Measurements from ENCODE around the gene KLF14. TPM values are rescaled to one million over a fixed set of nuclear protein-coding genes. Genes with fewer than 3 reads are reported as not detected.
"Not testable (repeated sequence)": the region's sequence is repeated elsewhere in the genome, so short reads cannot be mapped to it uniquely, and the experiment has no call there.

The KLF14 gene
- total RNA-seq = 0.10 TPM in 1 of 2 replicates, not detected in the other

DNA sequence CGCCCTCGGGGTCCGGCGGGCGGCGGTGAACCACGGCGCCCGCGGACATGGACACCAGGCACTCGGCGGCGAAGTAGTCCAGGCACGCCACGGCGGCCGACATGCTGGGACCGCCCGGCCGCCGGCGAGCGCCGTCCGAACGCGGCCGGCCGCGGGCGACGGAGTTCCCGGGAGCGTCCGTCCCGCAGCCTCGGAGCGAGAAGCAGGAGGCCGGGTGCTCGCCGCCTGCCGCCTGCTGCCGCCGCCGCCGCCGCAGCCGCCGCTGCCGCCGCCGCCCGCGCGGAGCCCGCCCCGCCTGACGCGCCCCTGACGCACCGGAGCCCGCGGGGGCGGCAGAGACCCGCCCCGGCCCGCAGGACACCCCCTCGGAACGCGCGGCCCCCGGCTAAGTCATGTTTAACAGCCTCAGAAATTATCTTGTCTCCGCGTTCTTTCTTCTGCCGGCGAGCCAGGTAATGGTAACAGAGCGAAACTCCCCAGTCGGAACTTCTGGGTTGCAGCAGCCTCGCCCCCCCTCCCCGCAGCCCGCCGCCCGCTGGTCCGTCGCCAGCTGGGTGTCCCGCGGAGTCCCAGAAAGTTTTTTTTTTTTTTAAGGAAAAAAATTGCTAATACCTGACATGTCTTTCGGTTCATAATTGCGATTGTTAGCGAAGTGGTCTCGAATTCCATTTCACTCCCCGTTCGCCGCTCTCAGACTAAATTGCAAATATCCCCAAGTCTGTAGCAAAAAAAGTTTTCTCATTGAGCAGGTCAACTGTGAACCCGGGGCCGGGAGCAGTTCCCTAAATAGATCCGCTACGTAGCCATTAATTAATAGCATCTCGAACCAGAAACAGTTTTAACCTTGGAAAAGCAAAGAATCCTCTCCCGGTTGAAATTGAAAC, at the start of gene KLF14:
TSS of gene KLF14 (minus strand) at position 277 of the 884 bp plus-strand sequence. CDS start at position 103, 174 bp downstream.
- H3K9me3 Mint-ChIP-seq = no peaks in the 10 kb centered on the region
- intact Hi-C loops (cut with micrococcal nuclease) = loop anchor here (1.0 to 10.0 kb wide), 3 partner anchors 24 to 949 kb away; partner anchors contain the start of gene COPG2
- ChIA-PET POLR2A (interaction anchor here (1.1 kb wide), 1 partner anchor 24 kb away, joined by 8 read pairs; no protein-coding TSS in a partner anchor), CTCF (interaction anchor here (1.2 to 2.5 kb wide), 3 partner anchors 7 to 663 kb away, joined by 3 to 38 read pairs (median 6); partner anchors contain the start of gene KLHDC10)
- peak; percentile 58 for DNase-seq
- TF ChIP-seq, protein P1, sequence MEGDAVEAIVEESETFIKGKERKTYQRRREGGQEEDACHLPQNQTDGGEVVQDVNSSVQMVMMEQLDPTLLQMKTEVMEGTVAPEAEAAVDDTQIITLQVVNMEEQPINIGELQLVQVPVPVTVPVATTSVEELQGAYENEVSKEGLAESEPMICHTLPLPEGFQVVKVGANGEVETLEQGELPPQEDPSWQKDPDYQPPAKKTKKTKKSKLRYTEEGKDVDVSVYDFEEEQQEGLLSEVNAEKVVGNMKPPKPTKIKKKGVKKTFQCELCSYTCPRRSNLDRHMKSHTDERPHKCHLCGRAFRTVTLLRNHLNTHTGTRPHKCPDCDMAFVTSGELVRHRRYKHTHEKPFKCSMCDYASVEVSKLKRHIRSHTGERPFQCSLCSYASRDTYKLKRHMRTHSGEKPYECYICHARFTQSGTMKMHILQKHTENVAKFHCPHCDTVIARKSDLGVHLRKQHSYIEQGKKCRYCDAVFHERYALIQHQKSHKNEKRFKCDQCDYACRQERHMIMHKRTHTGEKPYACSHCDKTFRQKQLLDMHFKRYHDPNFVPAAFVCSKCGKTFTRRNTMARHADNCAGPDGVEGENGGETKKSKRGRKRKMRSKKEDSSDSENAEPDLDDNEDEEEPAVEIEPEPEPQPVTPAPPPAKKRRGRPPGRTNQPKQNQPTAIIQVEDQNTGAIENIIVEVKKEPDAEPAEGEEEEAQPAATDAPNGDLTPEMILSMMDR (IDR thresholded peaks at IDR 0.05) = no peak
- H3K27ac Mint-ChIP-seq = peak within 1 kb of the TSS; percentile 69
- ATAC-seq (ENCODE audit: low read depth) = peak; percentile 69
- H3K27me3 Mint-ChIP-seq = peaks cover 59% of the 10 kb centered on the region
- H3K4me1 Mint-ChIP-seq = peaks cover 7% of the 10 kb centered on the region
- H3K36me3 Mint-ChIP-seq (ENCODE audit: low read depth) = no peaks in the 10 kb centered on the region
- peak within 1 kb of the TSS; percentile 86 for H3K4me3 Mint-ChIP-seq

DNA sequence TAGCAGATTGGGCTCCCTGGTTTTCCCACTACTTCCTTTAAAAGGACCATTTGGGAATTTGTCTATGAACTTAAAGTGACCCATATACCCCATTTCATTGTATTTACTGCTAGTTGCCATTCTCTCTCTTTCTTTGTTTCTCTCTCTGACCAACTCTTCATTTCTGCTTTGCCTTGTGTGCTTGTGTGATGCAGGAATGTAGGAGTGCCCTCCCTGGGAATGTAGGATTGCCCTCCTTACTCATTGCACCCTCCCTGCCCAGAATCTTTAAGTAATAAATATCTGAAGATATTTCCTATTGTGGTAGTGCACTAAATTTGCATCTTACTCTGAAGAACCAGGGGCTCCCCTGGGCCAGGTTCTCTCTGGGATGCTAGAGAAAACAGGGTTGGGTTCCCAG, 47.3 kb upstream of the KLF14 start:
- Mint-ChIP-seq H3K4me3 (no peak overlapping the region), H3K9me3 (no peaks in the 10 kb centered on the region), H3K4me1 (no peaks in the 10 kb centered on the region), H3K27me3 (peaks cover 28% of the 10 kb centered on the region), H3K36me3 (ENCODE audit: low read depth) (no peaks in the 10 kb centered on the region), H3K27ac (no peak overlapping the region)
- TF ChIP-seq, protein P1 (IDR thresholded peaks at IDR 0.05) = no peak
- no peak for ATAC-seq (ENCODE audit: low read depth)
- CTCF ChIA-PET = no interaction called here
- no peak for DNase-seq
- intact Hi-C loops (cut with micrococcal nuclease) = no loop called here
- POLR2A ChIA-PET = no interaction called here

- CTCF ChIA-PET = no interaction called here
- POLR2A ChIA-PET = no interaction called here
- H3K4me1 Mint-ChIP-seq = no peaks in the 10 kb centered on the region
- peaks cover 2% of the 10 kb centered on the region for H3K9me3 Mint-ChIP-seq
- H3K27ac Mint-ChIP-seq = no peak overlapping the region
- DNase-seq = no peak
- intact Hi-C loops (cut with micrococcal nuclease) = no loop called here
- peaks cover 2% of the 10 kb centered on the region for H3K36me3 Mint-ChIP-seq (ENCODE audit: low read depth)
- H3K27me3 Mint-ChIP-seq = peaks cover 25% of the 10 kb centered on the region
- ATAC-seq (ENCODE audit: low read depth) = no peak
- TF ChIP-seq, protein P1 (IDR thresholded peaks at IDR 0.05) = no peak
- H3K4me3 Mint-ChIP-seq = no peak overlapping the region
These were observed 43.4 kb upstream of the KLF14 start for GRCh38 chr7:130777426-130777825.

GRCh38 chr7:130772456-130772855, 38.4 kb upstream of the KLF14 start:
- Mint-ChIP-seq H3K27me3 (peaks cover 15% of the 10 kb centered on the region), H3K9me3 (peaks cover 27% of the 10 kb centered on the region)
- H3K27ac Mint-ChIP-seq; H3K36me3 Mint-ChIP-seq (ENCODE audit: low read depth); intact Hi-C loops (cut with micrococcal nuclease); POLR2A ChIA-PET; DNase-seq; H3K4me3 Mint-ChIP-seq; ATAC-seq (ENCODE audit: low read depth); H3K4me1 Mint-ChIP-seq: not testable (repeated sequence)
- CTCF ChIA-PET = interaction anchor here (0.6 kb wide), 1 partner anchor 573 kb away, joined by 3 read pairs; no protein-coding TSS in a partner anchor

GRCh38 chr7:130768854-130769253, 34.8 kb upstream of the KLF14 start:
- TF ChIP-seq, protein P1 (IDR thresholded peaks at IDR 0.05) = no peak
- Mint-ChIP-seq H3K27ac (no peak overlapping the region), H3K36me3 (ENCODE audit: low read depth) (peaks cover 8% of the 10 kb centered on the region), H3K27me3 (peaks cover 20% of the 10 kb centered on the region), H3K4me1 (no peaks in the 10 kb centered on the region), H3K9me3 (peaks cover 29% of the 10 kb centered on the region), H3K4me3 (no peak overlapping the region)
- no peak for ATAC-seq (ENCODE audit: low read depth)
- POLR2A ChIA-PET = no interaction called here
- CTCF ChIA-PET = no interaction called here
- no peak for DNase-seq
- intact Hi-C loops (cut with micrococcal nuclease) = no loop called here

DNA sequence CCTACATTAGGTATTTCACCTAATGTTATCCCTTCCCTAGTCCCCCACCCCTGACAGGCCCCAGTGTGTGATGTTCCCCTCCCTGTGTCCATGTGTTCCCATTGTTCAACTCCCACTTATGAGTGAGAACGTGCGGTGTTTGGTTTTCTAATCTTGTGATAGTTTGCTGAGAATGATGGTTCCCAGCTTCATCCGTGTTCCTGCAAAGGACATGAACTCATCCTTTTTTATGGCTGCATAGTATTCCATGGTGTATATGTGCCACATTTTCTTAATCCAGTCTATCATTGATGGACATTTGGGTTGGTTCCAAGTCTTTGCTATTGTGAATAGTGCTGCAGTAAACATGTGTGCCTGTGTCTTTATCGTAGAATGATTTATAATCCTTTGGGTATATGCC, 30.6 kb upstream of the KLF14 start:
- ATAC-seq (ENCODE audit: low read depth); DNase-seq; intact Hi-C loops (cut with micrococcal nuclease); H3K36me3 Mint-ChIP-seq (ENCODE audit: low read depth); POLR2A ChIA-PET; H3K4me3 Mint-ChIP-seq; CTCF ChIA-PET; H3K27ac Mint-ChIP-seq; H3K4me1 Mint-ChIP-seq: not testable (repeated sequence)
- peaks cover 15% of the 10 kb centered on the region for H3K9me3 Mint-ChIP-seq
- H3K27me3 Mint-ChIP-seq = peaks cover 17% of the 10 kb centered on the region

All from activated B cell treated with CpG ODN at 0.5 μM for 24 hours (primary cell).